ENCODE measurements around the gene TBC1D4.

Gene TBC1D4

GRCh38 chr13:75385708-75386083 is 96.3 kb downstream of the TBC1D4 start:
- Histone ChIP-seq H3K9me3 (ENCODE audit: control insufficient read depth in 2 of 2, low read length in 2 of 2) (no peaks in the 10 kb centered on the region), H3K36me3 (ENCODE audit: control insufficient read depth in 2 of 2, insufficient read depth in 2 of 2, low read length in 2 of 2) (no peaks in the 10 kb centered on the region), H3K4me1 (ENCODE audit: control insufficient read depth, insufficient read depth, low read length) (no peaks in the 10 kb centered on the region), H3K27ac (ENCODE audit: low read length) (no peak overlapping the region), H3K9ac (ENCODE audit: low read length in 2 of 2) (no peak overlapping the region), H3K27me3 (ENCODE audit: control insufficient read depth in 1 of 2, insufficient read depth in 2 of 2, low read length in 2 of 2) (no peaks in the 10 kb centered on the region), H3K4me3 (ENCODE audit: low read length in 2 of 2) (no peak overlapping the region)

GRCh38 chr13:75384879-75385707 is 96.9 kb downstream of the TBC1D4 start:
- Histone ChIP-seq H3K9me3 (ENCODE audit: control insufficient read depth in 2 of 2, low read length in 2 of 2) (no peaks in the 10 kb centered on the region), H3K9ac (ENCODE audit: low read length in 2 of 2) (no peak overlapping the region), H3K27ac (ENCODE audit: low read length) (no peak overlapping the region), H3K4me1 (ENCODE audit: control insufficient read depth, insufficient read depth, low read length) (no peaks in the 10 kb centered on the region), H3K4me3 (ENCODE audit: low read length in 2 of 2) (no peak overlapping the region), H3K36me3 (ENCODE audit: control insufficient read depth in 2 of 2, insufficient read depth in 2 of 2, low read length in 2 of 2) (no peaks in the 10 kb centered on the region), H3K27me3 (ENCODE audit: control insufficient read depth in 1 of 2, insufficient read depth in 2 of 2, low read length in 2 of 2) (no peaks in the 10 kb centered on the region)

- Histone ChIP-seq H3K4me3 (ENCODE audit: low read length in 2 of 2) (no peak overlapping the region), H3K36me3 (ENCODE audit: control insufficient read depth in 2 of 2, insufficient read depth in 2 of 2, low read length in 2 of 2) (no peaks in the 10 kb centered on the region), H3K4me1 (ENCODE audit: control insufficient read depth, insufficient read depth, low read length) (no peaks in the 10 kb centered on the region), H3K9me3 (ENCODE audit: control insufficient read depth in 2 of 2, low read length in 2 of 2) (no peaks in the 10 kb centered on the region), H3K9ac (ENCODE audit: low read length in 2 of 2) (no peak overlapping the region), H3K27ac (ENCODE audit: low read length) (no peak overlapping the region), H3K27me3 (ENCODE audit: control insufficient read depth in 1 of 2, insufficient read depth in 2 of 2, low read length in 2 of 2) (no peaks in the 10 kb centered on the region)
These were observed 98.8 kb downstream of the TBC1D4 start for GRCh38 chr13:75383064-75383715.

GRCh38 chr13:75378301-75378700 is 103.7 kb downstream of the TBC1D4 start:
- Histone ChIP-seq H3K36me3 (ENCODE audit: control insufficient read depth in 2 of 2, insufficient read depth in 2 of 2, low read length in 2 of 2) (no peaks in the 10 kb centered on the region), H3K9me3 (ENCODE audit: control insufficient read depth in 2 of 2, low read length in 2 of 2) (no peaks in the 10 kb centered on the region), H3K27me3 (ENCODE audit: control insufficient read depth in 1 of 2, insufficient read depth in 2 of 2, low read length in 2 of 2) (no peaks in the 10 kb centered on the region), H3K4me1 (ENCODE audit: control insufficient read depth, insufficient read depth, low read length) (no peaks in the 10 kb centered on the region), H3K4me3 (ENCODE audit: low read length in 2 of 2) (no peak overlapping the region), H3K9ac (ENCODE audit: low read length in 2 of 2) (no peak overlapping the region), H3K27ac (ENCODE audit: low read length) (no peak overlapping the region)

- H3K27me3 ChIP-seq (ENCODE audit: control insufficient read depth in 1 of 2, insufficient read depth in 2 of 2, low read length in 2 of 2), result no peaks in the 10 kb centered on the region
- no peaks in the 10 kb centered on the region for H3K4me1 ChIP-seq (ENCODE audit: control insufficient read depth, insufficient read depth, low read length)
- no peaks in the 10 kb centered on the region for H3K36me3 ChIP-seq (ENCODE audit: control insufficient read depth in 2 of 2, insufficient read depth in 2 of 2, low read length in 2 of 2)
- no peak overlapping the region for H3K4me3 ChIP-seq (ENCODE audit: low read length in 2 of 2)
- no peaks in the 10 kb centered on the region for H3K9me3 ChIP-seq (ENCODE audit: control insufficient read depth in 2 of 2, low read length in 2 of 2)
- no peak overlapping the region for H3K27ac ChIP-seq (ENCODE audit: low read length)
- no peak overlapping the region for H3K9ac ChIP-seq (ENCODE audit: low read length in 2 of 2)
These were observed 105.1 kb downstream of the TBC1D4 start for GRCh38 chr13:75376792-75377402.

- no peaks in the 10 kb centered on the region for H3K27me3 ChIP-seq (ENCODE audit: control insufficient read depth in 1 of 2, insufficient read depth in 2 of 2, low read length in 2 of 2)
- no peaks in the 10 kb centered on the region for H3K9me3 ChIP-seq (ENCODE audit: control insufficient read depth in 2 of 2, low read length in 2 of 2)
- no peak overlapping the region for H3K9ac ChIP-seq (ENCODE audit: low read length in 2 of 2)
- H3K36me3 ChIP-seq (ENCODE audit: control insufficient read depth in 2 of 2, insufficient read depth in 2 of 2, low read length in 2 of 2), result no peaks in the 10 kb centered on the region
- no peaks in the 10 kb centered on the region for H3K4me1 ChIP-seq (ENCODE audit: control insufficient read depth, insufficient read depth, low read length)
- H3K27ac ChIP-seq (ENCODE audit: low read length), result no peak overlapping the region
- H3K4me3 ChIP-seq (ENCODE audit: low read length in 2 of 2), result no peak overlapping the region
These were observed 106.6 kb downstream of the TBC1D4 start for GRCh38 chr13:75375329-75375728.

GRCh38 chr13:75373988-75374387 is 108.0 kb downstream of the TBC1D4 start:
- Histone ChIP-seq H3K27me3 (ENCODE audit: control insufficient read depth in 1 of 2, insufficient read depth in 2 of 2, low read length in 2 of 2) (no peaks in the 10 kb centered on the region), H3K36me3 (ENCODE audit: control insufficient read depth in 2 of 2, insufficient read depth in 2 of 2, low read length in 2 of 2) (no peaks in the 10 kb centered on the region), H3K9ac (ENCODE audit: low read length in 2 of 2) (no peak overlapping the region), H3K4me1 (ENCODE audit: control insufficient read depth, insufficient read depth, low read length) (no peaks in the 10 kb centered on the region), H3K27ac (ENCODE audit: low read length) (no peak overlapping the region), H3K9me3 (ENCODE audit: control insufficient read depth in 2 of 2, low read length in 2 of 2) (no peaks in the 10 kb centered on the region), H3K4me3 (ENCODE audit: low read length in 2 of 2) (no peak overlapping the region)

- Histone ChIP-seq H3K4me3 (ENCODE audit: low read length in 2 of 2) (no peak overlapping the region), H3K9ac (ENCODE audit: low read length in 2 of 2) (no peak overlapping the region), H3K27me3 (ENCODE audit: control insufficient read depth in 1 of 2, insufficient read depth in 2 of 2, low read length in 2 of 2) (no peaks in the 10 kb centered on the region), H3K27ac (ENCODE audit: low read length) (no peak overlapping the region), H3K36me3 (ENCODE audit: control insufficient read depth in 2 of 2, insufficient read depth in 2 of 2, low read length in 2 of 2) (no peaks in the 10 kb centered on the region), H3K4me1 (ENCODE audit: control insufficient read depth, insufficient read depth, low read length) (no peaks in the 10 kb centered on the region), H3K9me3 (ENCODE audit: control insufficient read depth in 2 of 2, low read length in 2 of 2) (no peaks in the 10 kb centered on the region)
These were observed 108.8 kb downstream of the TBC1D4 start for GRCh38 chr13:75372923-75373841.

GRCh38 chr13:75372517-75372916 is 109.5 kb downstream of the TBC1D4 start:
- Histone ChIP-seq H3K36me3 (ENCODE audit: control insufficient read depth in 2 of 2, insufficient read depth in 2 of 2, low read length in 2 of 2) (no peaks in the 10 kb centered on the region), H3K4me1 (ENCODE audit: control insufficient read depth, insufficient read depth, low read length) (no peaks in the 10 kb centered on the region), H3K9ac (ENCODE audit: low read length in 2 of 2) (no peak overlapping the region), H3K9me3 (ENCODE audit: control insufficient read depth in 2 of 2, low read length in 2 of 2) (no peaks in the 10 kb centered on the region), H3K27ac (ENCODE audit: low read length) (no peak overlapping the region), H3K4me3 (ENCODE audit: low read length in 2 of 2) (no peak overlapping the region), H3K27me3 (ENCODE audit: control insufficient read depth in 1 of 2, insufficient read depth in 2 of 2, low read length in 2 of 2) (no peaks in the 10 kb centered on the region)

GRCh38 chr13:75371203-75371602 is 110.8 kb downstream of the TBC1D4 start:
- H3K4me1 ChIP-seq (ENCODE audit: control insufficient read depth, insufficient read depth, low read length), result no peaks in the 10 kb centered on the region
- H3K36me3 ChIP-seq (ENCODE audit: control insufficient read depth in 2 of 2, insufficient read depth in 2 of 2, low read length in 2 of 2), result no peaks in the 10 kb centered on the region
- H3K4me3 ChIP-seq (ENCODE audit: low read length in 2 of 2), result no peak overlapping the region
- no peaks in the 10 kb centered on the region for H3K27me3 ChIP-seq (ENCODE audit: control insufficient read depth in 1 of 2, insufficient read depth in 2 of 2, low read length in 2 of 2)
- no peak overlapping the region for H3K27ac ChIP-seq (ENCODE audit: low read length)
- no peak overlapping the region for H3K9ac ChIP-seq (ENCODE audit: low read length in 2 of 2)
- no peaks in the 10 kb centered on the region for H3K9me3 ChIP-seq (ENCODE audit: control insufficient read depth in 2 of 2, low read length in 2 of 2)

All from stomach smooth muscle (tissue), 2 donors.